ACC112 (cell line): ENCODE data around the gene BTN1A1.
"Not testable (repeated sequence)": the region's sequence is repeated elsewhere in the genome, so short reads cannot be mapped to it uniquely, and the experiment has no call there.

Source experiments
- H2AFZ ChIP-seq: fragments of 200-600 bp; sonication (generic); one replicate; pipeline ENCODE4 v1.6.0; 2017; ENCODE audit warnings: antibody characterized with exemption, low read length; ENCODE audit not compliant: unreplicated experiment
- H3K27ac ChIP-seq: fragments of 200-600 bp; sonication (generic); 2 replicates; pipeline ENCODE4 v1.5.1; 2014; ENCODE audit warnings: low read depth, mild to moderate bottlenecking, antibody characterized with exemption, low read length, moderate library complexity
- H3K27me3 ChIP-seq: fragments of 200-600 bp; sonication (generic); 2 replicates; pipeline ENCODE4 v1.6.1; 2014; ENCODE audit warnings: mild to moderate bottlenecking, antibody characterized with exemption, low read length, moderate library complexity, mixed read lengths; ENCODE audit not compliant: insufficient read depth
- H3K36me3 ChIP-seq: fragments of 200-600 bp; sonication (generic); 2 replicates; pipeline ENCODE4 v1.6.1; 2016; ENCODE audit warnings: mild to moderate bottlenecking, antibody characterized with exemption, low read length, moderate library complexity, mixed read lengths; ENCODE audit not compliant: insufficient read depth
- H3K4me1 ChIP-seq: fragments of 200-600 bp; sonication (generic); one replicate; pipeline ENCODE4 v1.6.1; 2016; ENCODE audit warnings: low read length, mixed read lengths; ENCODE audit not compliant: insufficient read depth, unreplicated experiment, control insufficient read depth
- H3K4me3 ChIP-seq: fragments of 200-600 bp; sonication (generic); 2 replicates; pipeline ENCODE4 v1.5.1; 2014; ENCODE audit warnings: mild to moderate bottlenecking, low read depth, low read length
- H3K79me2 ChIP-seq: fragments of 200-600 bp; sonication (generic); one replicate; pipeline ENCODE4 v1.6.0; 2016; ENCODE audit warnings: low read length; ENCODE audit not compliant: control insufficient read depth, unreplicated experiment, insufficient read depth

BTN1A1 gene

DNA sequence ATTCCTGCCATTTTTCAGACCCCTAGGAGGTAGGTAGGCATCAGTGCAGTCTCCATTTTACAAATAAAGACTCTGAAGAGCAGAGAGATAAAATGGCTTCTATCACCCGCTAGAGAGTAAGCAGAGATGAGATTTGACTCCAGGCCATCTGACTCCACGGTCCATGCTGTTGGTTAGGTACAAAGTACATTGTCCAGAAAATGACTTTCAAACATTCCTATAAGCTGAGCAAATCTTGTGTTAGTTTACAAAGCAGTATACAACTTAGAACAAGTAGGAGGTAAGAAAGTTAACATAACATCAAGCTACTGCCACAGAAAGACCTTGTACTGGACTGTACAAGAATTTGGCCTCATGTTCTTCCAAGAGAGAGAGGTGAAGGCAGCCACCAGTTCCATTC lies 14.9 kb downstream of the BTN1A1 start:
- Histone ChIP-seq H3K36me3 (no peaks in the 10 kb centered on the region), H3K4me3 (no peak overlapping the region), H3K4me1 (no peaks in the 10 kb centered on the region), H3K27me3 (no peaks in the 10 kb centered on the region), H3K27ac (no peak overlapping the region), H2AFZ (no peak overlapping the region), H3K79me2 (no peaks in the 10 kb centered on the region)

DNA sequence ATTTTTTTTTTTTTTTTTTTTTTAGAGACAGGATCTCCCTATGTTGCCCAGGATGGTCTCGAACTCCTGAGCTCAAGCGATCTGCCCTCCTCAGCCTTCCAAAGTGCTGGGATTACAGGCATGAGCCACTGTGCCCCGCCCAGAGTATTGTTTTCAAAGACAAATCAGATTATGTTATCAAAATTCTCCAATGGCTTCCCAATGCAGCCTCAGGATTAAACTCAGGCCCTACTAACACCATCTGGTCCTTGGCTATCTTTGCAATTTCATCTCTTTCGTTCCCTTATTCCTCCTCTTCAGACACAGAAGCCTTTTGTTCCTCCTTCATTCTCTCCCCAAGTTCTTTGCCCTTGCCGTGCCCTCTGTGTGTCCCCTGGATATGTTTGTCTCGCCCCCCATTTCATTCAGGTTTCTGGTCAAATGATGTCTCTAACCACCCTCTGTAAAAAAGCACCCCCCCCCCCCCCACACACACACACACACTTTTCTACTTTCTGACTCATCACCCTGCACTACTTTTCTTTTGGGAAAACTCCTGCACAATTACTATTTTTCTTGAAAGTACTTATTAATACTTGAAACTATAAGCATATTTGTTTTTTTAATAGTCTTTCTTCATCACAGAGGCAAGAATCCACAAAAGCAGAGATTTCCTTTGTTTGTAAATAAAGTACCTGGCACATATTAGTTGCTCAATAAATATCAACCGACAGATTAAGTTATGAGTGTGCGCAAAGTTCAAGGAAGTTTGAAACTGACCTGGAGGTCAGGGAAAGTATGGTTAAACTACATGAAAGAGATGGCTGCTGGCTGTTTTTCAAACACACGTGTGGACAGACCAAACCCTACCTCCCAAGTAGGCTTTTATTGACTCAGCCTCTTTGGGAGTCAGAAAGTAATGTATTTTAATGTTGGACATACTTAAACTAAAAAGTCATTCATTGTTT lies 16.7 kb downstream of the BTN1A1 start:
- no peak overlapping the region for H2AFZ ChIP-seq
- H3K36me3 ChIP-seq, result no peaks in the 10 kb centered on the region
- no peak overlapping the region for H3K4me3 ChIP-seq
- no peaks in the 10 kb centered on the region for H3K27me3 ChIP-seq
- H3K27ac ChIP-seq, result no peak overlapping the region
- H3K79me2 ChIP-seq, result no peaks in the 10 kb centered on the region
- H3K4me1 ChIP-seq, result peaks cover 4% of the 10 kb centered on the region

GRCh38 chr6:26519359-26519758 lies 19.3 kb downstream of the BTN1A1 start:
- Histone ChIP-seq H3K4me1 (peaks cover 13% of the 10 kb centered on the region), H3K27me3 (no peaks in the 10 kb centered on the region), H2AFZ (no peak overlapping the region)

DNA sequence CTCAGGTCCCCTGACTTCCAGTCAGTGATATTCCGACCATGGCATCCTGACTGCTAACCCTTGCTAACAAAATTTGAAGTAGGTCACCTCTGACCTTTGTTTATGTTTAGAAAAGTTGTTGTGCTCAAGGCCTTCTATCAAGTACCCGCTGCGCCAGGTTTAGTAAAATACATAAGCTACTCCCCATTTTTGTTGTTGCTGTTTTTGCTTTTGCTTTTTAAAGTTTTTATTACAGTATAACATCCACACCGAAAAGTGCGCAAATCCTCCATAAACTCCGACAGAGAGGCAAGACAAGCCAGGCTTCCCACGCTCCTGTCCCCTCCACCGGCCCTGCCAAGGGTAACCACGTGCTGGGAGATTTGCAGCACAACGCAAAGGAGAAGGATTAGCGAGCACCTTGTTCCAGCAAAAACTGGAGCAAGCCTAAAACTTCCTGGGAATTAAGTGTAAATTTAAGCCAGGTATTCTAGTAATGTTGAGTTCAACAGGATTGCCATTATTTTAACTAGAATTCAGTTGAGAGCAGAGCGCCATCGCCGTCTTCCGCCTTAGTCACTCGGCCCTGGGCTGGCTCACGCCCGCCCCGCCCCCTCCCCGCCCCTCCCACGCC lies 20.2 kb downstream of the BTN1A1 start:
- H2AFZ ChIP-seq, result peak overlapping the region; percentile 97

More at GRCh38 chr6:26519359-26519758, 19.3 kb downstream of the BTN1A1 start:
- no peak overlapping the region for H3K27ac ChIP-seq
- no peak overlapping the region for H3K4me3 ChIP-seq
- H3K79me2 ChIP-seq, result peaks cover 19% of the 10 kb centered on the region
- H3K36me3 ChIP-seq, result no peaks in the 10 kb centered on the region

GRCh38 chr6:26520850-26521599 lies 20.9 kb downstream of the BTN1A1 start:
- Histone ChIP-seq H2AFZ (peak overlapping the region; percentile 82), H3K4me1 (peaks cover 13% of the 10 kb centered on the region), H3K27me3 (no peaks in the 10 kb centered on the region), H3K27ac (peak overlapping the region; percentile 82), H3K79me2 (peaks cover 19% of the 10 kb centered on the region), H3K4me3 (peak overlapping the region; percentile 78), H3K36me3 (no peaks in the 10 kb centered on the region)

More for the DNA sequence above, 20.2 kb downstream of the BTN1A1 start:
- Histone ChIP-seq H3K79me2 (peaks cover 19% of the 10 kb centered on the region), H3K27me3 (no peaks in the 10 kb centered on the region), H3K27ac (peak overlapping the region; percentile 61), H3K4me1 (peaks cover 13% of the 10 kb centered on the region), H3K36me3 (no peaks in the 10 kb centered on the region), H3K4me3 (peak overlapping the region; percentile 77)

- peak overlapping the region; percentile 78 for H3K4me3 ChIP-seq
- H3K4me1 ChIP-seq, result peaks cover 13% of the 10 kb centered on the region
- H3K36me3 ChIP-seq, result no peaks in the 10 kb centered on the region
- peak overlapping the region; percentile 82 for H2AFZ ChIP-seq
- H3K79me2 ChIP-seq, result peaks cover 19% of the 10 kb centered on the region
- peak overlapping the region; percentile 82 for H3K27ac ChIP-seq
- H3K27me3 ChIP-seq, result no peaks in the 10 kb centered on the region
These were observed 21.7 kb downstream of the BTN1A1 start for GRCh38 chr6:26521600-26522391.

- Histone ChIP-seq H3K4me1 (peaks cover 13% of the 10 kb centered on the region), H3K4me3 (peak overlapping the region; percentile 78), H2AFZ (peak overlapping the region; percentile 82), H3K27ac (peak overlapping the region; percentile 82), H3K79me2 (peaks cover 19% of the 10 kb centered on the region)
- not testable (repeated sequence) for H3K27me3 ChIP-seq, H3K36me3 ChIP-seq
These were observed 22.6 kb downstream of the BTN1A1 start for GRCh38 chr6:26522486-26523228.

GRCh38 chr6:26524314-26524713 lies 24.2 kb downstream of the BTN1A1 start:
- H3K79me2 ChIP-seq, result peaks cover 19% of the 10 kb centered on the region
- H3K4me1 ChIP-seq, result peaks cover 13% of the 10 kb centered on the region
- not testable (repeated sequence) for H3K4me3 ChIP-seq, H3K36me3 ChIP-seq, H3K27ac ChIP-seq, H3K27me3 ChIP-seq, H2AFZ ChIP-seq

DNA sequence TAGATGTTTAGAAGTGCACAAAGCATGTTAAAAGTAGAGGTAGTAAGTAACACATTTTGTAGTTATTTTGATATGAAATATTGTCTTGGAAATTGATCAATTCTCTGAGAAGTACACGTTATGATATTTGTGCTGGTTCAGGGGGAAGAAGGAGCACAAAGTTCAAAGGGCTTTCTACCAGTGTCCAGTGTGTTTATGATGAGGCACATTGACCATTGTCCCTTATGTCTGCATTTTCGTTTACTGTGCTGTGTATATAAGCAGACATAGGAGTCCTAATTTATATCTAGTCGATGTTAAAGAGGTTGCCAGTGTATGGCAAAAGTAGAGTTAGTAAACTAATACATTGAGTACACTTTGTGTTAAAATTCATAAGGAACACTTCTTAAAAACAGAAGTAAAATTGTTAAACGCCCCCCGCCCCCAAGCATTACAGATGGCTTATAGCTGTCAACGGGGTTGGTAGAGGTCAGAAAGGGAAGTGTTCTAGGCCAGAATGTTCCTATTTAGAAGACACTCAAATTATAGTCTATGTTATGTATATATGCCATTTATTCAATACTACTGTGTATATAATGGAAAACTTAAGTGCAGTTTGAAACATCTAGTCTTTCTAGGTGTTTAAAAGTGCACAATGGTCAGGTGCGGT lies 24.7 kb downstream of the BTN1A1 start:
- H3K36me3 ChIP-seq, result no peaks in the 10 kb centered on the region
- no peak overlapping the region for H2AFZ ChIP-seq
- peaks cover 13% of the 10 kb centered on the region for H3K4me1 ChIP-seq
- no peak overlapping the region for H3K4me3 ChIP-seq
- no peaks in the 10 kb centered on the region for H3K27me3 ChIP-seq
- H3K79me2 ChIP-seq, result peaks cover 19% of the 10 kb centered on the region
- H3K27ac ChIP-seq, result no peak overlapping the region
